Aorta (tissue), 5 donors: ENCODE results near the gene TAF7L. TPM values are rescaled to one million over a fixed set of nuclear protein-coding genes. Genes with fewer than 3 reads are reported as not detected.
A peak's percentile ranks its signal among the peaks of the same experiment; 100 is the strongest.

Experiments
- ATAC-seq: fragments of 200-7000 bp; cut with Tn5 transposase; one replicate; pipeline ENCODE4 v1.9.1; 2022; ENCODE audit warnings: moderate library complexity; ENCODE audit not compliant: low FRiP score
- DNase-seq, 2 donors: peaks; one replicate each; pipeline ENCODE4 v3.0.0-alpha.2; 2020
- H3K27ac ChIP-seq, 2 donors: one replicate each; pipeline ENCODE4 v1.5.1; 2013; ENCODE audit warnings: low read length in 2 of 2, mild to moderate bottlenecking in 2 of 2, moderate library complexity in 2 of 2, control low read depth in 1 of 2, inconsistent platforms in 1 of 2, low read depth in 1 of 2
- H3K27me3 ChIP-seq, 2 donors: one replicate each; pipeline ENCODE4 v1.6.1; 2013; ENCODE audit warnings: control low read depth in 1 of 2, low read length in 1 of 2, mild to moderate bottlenecking in 1 of 2, moderate library complexity in 1 of 2; ENCODE audit not compliant: insufficient read depth in 2 of 2, control insufficient read depth in 1 of 2
- H3K36me3 ChIP-seq, 2 donors: one replicate each; pipeline ENCODE4 v1.6.1; 2013; ENCODE audit warnings: control low read depth in 1 of 2, low read length in 1 of 2, mild to moderate bottlenecking in 1 of 2; ENCODE audit not compliant: insufficient read depth in 2 of 2, control insufficient read depth in 1 of 2
- H3K4me1 ChIP-seq, 2 donors: one replicate each; pipeline ENCODE4 v1.6.1; 2013; ENCODE audit warnings: low read length in 2 of 2, control low read depth in 1 of 2, mild to moderate bottlenecking in 1 of 2, moderate library complexity in 1 of 2; ENCODE audit not compliant: insufficient read depth in 2 of 2, control insufficient read depth in 1 of 2
- H3K4me3 ChIP-seq, 2 donors: one replicate each; pipeline ENCODE4 v1.5.1; 2013; ENCODE audit warnings: low read length in 2 of 2, control low read depth in 1 of 2, mild to moderate bottlenecking in 1 of 2
- H3K9me3 ChIP-seq: one replicate; pipeline ENCODE4 v1.6.1; 2013; ENCODE audit warnings: mild to moderate bottlenecking, low read length; ENCODE audit not compliant: control insufficient read depth
- WGBS, 2 donors: extraction: QIAGEN DNeasy Blood & Tissue Kit; methylation state at CpG; one replicate each; pipeline ENCODE4 v1.1.7; 2013; 5-methylcytosine and 5-hydroxymethylcytosine counted together
- intact Hi-C, 2 donors: fragments of 100-400 bp; cut with DNase I; formaldehyde crosslinking; loops; one replicate each; pipeline versions ENCODE4 v1.14.2 to v1.15.0; 2022
- polyA plus RNA-seq, 2 donors: library from polyadenylated mRNA; stranded (reverse); fragments of 200-250 nt; gene quantifications; one replicate each; pipeline ENCODE4 v1.2.3, GENCODE V29; 2013
- total RNA-seq, 2 donors: library from RNA; stranded (reverse); fragmentation: NEBNext Ultra II Directional; extraction: Animal tissue kit (Norgen Biotek cat#: 25700); gene quantifications; one replicate each; pipeline ENCODE4 v1.2.1, GENCODE V29; 2021
- donor health status: healthy with polysubstance abuse.
- donor health status: Bipolar disorder and iron deficiency.
- donor health status: DM: no; HTN: no; CAD: no.
- donor health status: DM: no; HTN: no; CAD: no.
- donor health status: DM: yes; HTN: yes; CAD: no.

Gene TAF7L
- total and polyA plus RNA-seq, 4 donors = 0.31 TPM; not detected in 3

- 39 to 47% methylated on average over 2 of the region's 2 CpGs for WGBS, 2 donors
- Histone ChIP-seq H3K27me3 (no peaks in the 10 kb centered on the region), H3K36me3 (no peaks in the 10 kb centered on the region), H3K4me1 (no peaks in the 10 kb centered on the region), H3K9me3 (no peaks in the 10 kb centered on the region), H3K27ac (no peak overlapping the region), H3K4me3 (no peak overlapping the region)
- ATAC-seq (no peak), DNase-seq (no peak)
- intact Hi-C loops = no loop called here
Measured at GRCh38 chrX:101237041-101237440, 54.1 kb downstream of the TAF7L start.

GRCh38 chrX:101232316-101232715 lies 58.8 kb downstream of the TAF7L start:
- H3K27ac ChIP-seq = no peak overlapping the region
- DNase-seq (no peak), ATAC-seq (no peak)
- no peaks in the 10 kb centered on the region for H3K27me3 ChIP-seq
- intact Hi-C loops = no loop called here
- H3K36me3 ChIP-seq = no peaks in the 10 kb centered on the region
- WGBS, 2 donors = 86 to 91% methylated on average over 5 of the region's 5 CpGs
- H3K9me3 ChIP-seq = no peaks in the 10 kb centered on the region
- no peak overlapping the region for H3K4me3 ChIP-seq
- H3K4me1 ChIP-seq = no peaks in the 10 kb centered on the region

- Histone ChIP-seq H3K9me3 (no peaks in the 10 kb centered on the region), H3K4me3 (no peak overlapping the region), H3K4me1 (no peaks in the 10 kb centered on the region), H3K36me3 (no peaks in the 10 kb centered on the region), H3K27me3 (no peaks in the 10 kb centered on the region), H3K27ac (no peak overlapping the region)
- no peak for ATAC-seq
- no peak for DNase-seq
- 42 to 95% methylated on average over 1 of the region's 1 CpG for WGBS, 2 donors
- intact Hi-C loops = no loop called here
Measured at GRCh38 chrX:101231080-101231479, 60.1 kb downstream of the TAF7L start.

- no peaks in the 10 kb centered on the region for H3K9me3 ChIP-seq
- no peak for ATAC-seq
Measured at GRCh38 chrX:101230636-101231035, 60.5 kb downstream of the TAF7L start.

GRCh38 chrX:101229170-101229569 lies 62.0 kb downstream of the TAF7L start:
- DNase-seq = no peak
- WGBS, 2 donors = 92 to 93% methylated on average over 1 of the region's 1 CpG
- intact Hi-C loops = no loop called here

More at GRCh38 chrX:101230636-101231035, 60.5 kb downstream of the TAF7L start:
- no peak overlapping the region for H3K4me3 ChIP-seq
- no peaks in the 10 kb centered on the region for H3K4me1 ChIP-seq
- no peaks in the 10 kb centered on the region for H3K27me3 ChIP-seq
- DNase-seq = no peak
- no peaks in the 10 kb centered on the region for H3K36me3 ChIP-seq
- H3K27ac ChIP-seq = no peak overlapping the region
- intact Hi-C loops = no loop called here
- WGBS, 2 donors = 78 to 95% methylated on average over 2 of the region's 2 CpGs

GRCh38 chrX:101223226-101223625 lies 67.9 kb downstream of the TAF7L start:
- Histone ChIP-seq H3K4me3 (no peak overlapping the region), H3K27me3 (no peaks in the 10 kb centered on the region), H3K27ac (no peak overlapping the region), H3K36me3 (no peaks in the 10 kb centered on the region), H3K4me1 (no peaks in the 10 kb centered on the region), H3K9me3 (no peaks in the 10 kb centered on the region)
- ATAC-seq (no peak), DNase-seq (no peak)
- 57 to 92% methylated on average over 1 of the region's 1 CpG for WGBS, 2 donors
- intact Hi-C loops = no loop called here

More at GRCh38 chrX:101229170-101229569, 62.0 kb downstream of the TAF7L start:
- ATAC-seq = no peak
- Histone ChIP-seq H3K27ac (no peak overlapping the region), H3K4me3 (no peak overlapping the region), H3K27me3 (no peaks in the 10 kb centered on the region), H3K36me3 (no peaks in the 10 kb centered on the region), H3K4me1 (no peaks in the 10 kb centered on the region), H3K9me3 (no peaks in the 10 kb centered on the region)

GRCh38 chrX:101220662-101221260 lies 70.4 kb downstream of the TAF7L start:
- no peak overlapping the region for H3K27ac ChIP-seq
- no peaks in the 10 kb centered on the region for H3K27me3 ChIP-seq
- ATAC-seq = no peak
- H3K36me3 ChIP-seq = no peaks in the 10 kb centered on the region
- no peak overlapping the region for H3K4me3 ChIP-seq
- peak in 1 of 2 donors; percentile 73 for DNase-seq
- intact Hi-C loops = no loop called here
- H3K4me1 ChIP-seq = no peaks in the 10 kb centered on the region
- H3K9me3 ChIP-seq = no peaks in the 10 kb centered on the region
- 41 to 54% methylated on average over 4 of the region's 4 CpGs for WGBS, 2 donors

- H3K4me1 ChIP-seq = no peaks in the 10 kb centered on the region
- WGBS, 2 donors = 69 to 75% methylated on average over 12 of the region's 12 CpGs
- no peaks in the 10 kb centered on the region for H3K36me3 ChIP-seq
- no peaks in the 10 kb centered on the region for H3K9me3 ChIP-seq
- ATAC-seq (no peak), DNase-seq (no peak)
- H3K27ac ChIP-seq = no peak overlapping the region
- intact Hi-C loops = no loop called here
- H3K4me3 ChIP-seq = no peak overlapping the region
- no peaks in the 10 kb centered on the region for H3K27me3 ChIP-seq
Measured at GRCh38 chrX:101219864-101220346, 71.2 kb downstream of the TAF7L start.

- no peaks in the 10 kb centered on the region for H3K27me3 ChIP-seq
- no peaks in the 10 kb centered on the region for H3K9me3 ChIP-seq
- H3K27ac ChIP-seq = no peak within 1 kb of the TSS
- DNase-seq (no peak), ATAC-seq (no peak)
- intact Hi-C loops = no loop called here
- H3K4me3 ChIP-seq = no peak within 1 kb of the TSS
- H3K36me3 ChIP-seq = no peaks in the 10 kb centered on the region
- no peaks in the 10 kb centered on the region for H3K4me1 ChIP-seq
- WGBS, 2 donors = 69 to 89% methylated on average over 7 of the region's 7 CpGs
Measured at GRCh38 chrX:101219116-101219863, 71.8 kb downstream of the TAF7L start, which contains the start of gene DRP2. DRP2 (plus strand) TSS chrX:101219786; CDS start chrX:101231648, 11,862 bp downstream.
